ENCODE data around the gene VPS8.

Gene VPS8

DNA sequence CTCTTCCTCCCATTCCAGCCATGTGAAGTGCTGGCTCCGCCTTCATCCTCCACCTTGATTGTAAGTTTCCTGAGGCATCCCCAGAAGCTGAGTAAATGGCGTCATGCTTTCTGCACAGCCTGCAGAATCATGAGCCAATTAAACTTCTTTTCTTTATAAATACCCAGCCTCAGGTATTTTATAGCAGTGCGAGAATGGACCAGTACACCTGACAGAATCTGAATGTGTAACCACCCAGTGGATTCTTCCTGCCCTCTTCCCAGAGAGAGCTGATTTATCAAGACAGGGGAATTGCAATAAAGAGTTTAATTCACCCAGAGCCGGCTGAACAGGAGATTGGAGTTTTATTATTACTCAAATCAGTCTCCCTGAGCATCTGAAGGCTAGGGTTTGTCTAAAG is 254.3 kb downstream of the VPS8 start:
- no peak for DNase-seq

DNA sequence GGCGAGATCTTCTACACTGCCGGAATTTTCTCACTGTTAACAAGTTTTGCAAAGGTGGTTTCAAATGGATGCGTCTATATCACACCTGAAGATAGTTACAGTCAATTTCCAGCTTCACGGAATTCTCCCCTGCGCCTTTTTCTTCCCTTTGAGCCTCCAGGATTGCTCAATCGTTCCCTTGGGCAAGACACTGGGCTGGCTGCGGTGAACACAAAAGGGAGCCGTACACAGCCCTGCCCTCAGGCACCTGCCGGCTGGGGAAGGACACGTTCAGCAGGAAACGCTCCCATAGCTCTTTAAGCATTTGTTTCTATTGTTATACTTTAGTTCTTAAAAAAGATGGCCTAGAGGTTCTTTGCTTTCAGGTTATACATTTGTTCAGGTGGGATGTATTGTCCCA is 255.2 kb downstream of the VPS8 start:
- DNase-seq = no peak

DNA sequence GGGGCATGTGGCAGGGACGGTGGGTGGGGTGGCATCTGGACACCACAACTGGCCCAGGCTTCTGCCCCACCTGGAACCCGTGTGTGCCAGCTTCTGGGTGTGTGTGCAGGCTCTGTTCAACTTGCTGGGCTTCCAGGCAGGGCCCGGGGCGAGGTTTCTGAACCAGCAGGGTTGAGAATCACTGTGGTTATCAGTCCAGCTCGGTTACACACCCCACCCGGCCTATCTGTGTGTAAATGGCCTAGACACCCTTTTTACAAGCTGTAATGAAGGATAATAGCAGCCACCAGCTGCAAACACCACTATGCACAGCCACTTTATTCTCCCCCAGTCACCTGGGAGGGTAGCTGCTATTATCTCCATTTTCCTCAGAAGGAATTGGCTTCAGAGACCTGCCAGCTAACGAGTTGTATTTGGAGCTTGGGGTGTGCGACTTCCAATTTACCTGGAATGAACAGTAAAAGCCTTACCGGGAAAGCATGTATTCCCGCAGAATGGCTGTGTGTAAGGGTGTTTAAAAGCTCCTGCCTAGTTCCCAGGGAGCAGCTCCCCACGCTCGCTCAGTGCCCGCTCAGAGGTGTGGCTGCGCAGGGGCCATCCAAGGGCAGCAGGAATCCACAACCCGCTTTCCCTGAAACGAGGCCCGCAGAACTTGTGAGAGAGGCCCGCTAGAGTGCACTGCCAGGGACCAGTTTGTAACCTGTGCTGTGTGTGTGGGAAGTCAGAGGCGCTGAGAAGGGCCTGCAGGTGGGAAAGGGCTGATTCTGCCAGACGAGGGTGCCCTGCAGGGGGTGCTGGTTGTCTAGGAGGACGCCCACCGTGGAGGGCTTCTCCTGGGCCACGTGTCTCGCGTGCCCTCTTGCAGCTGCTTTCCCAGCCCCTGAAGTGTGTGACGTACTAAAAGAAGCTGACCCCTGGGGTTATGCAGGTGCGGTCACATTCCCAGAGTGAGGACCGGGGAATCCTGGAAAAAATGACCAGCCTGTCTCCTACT is 257.4 kb downstream of the VPS8 start:
- no peak for DNase-seq

DNA sequence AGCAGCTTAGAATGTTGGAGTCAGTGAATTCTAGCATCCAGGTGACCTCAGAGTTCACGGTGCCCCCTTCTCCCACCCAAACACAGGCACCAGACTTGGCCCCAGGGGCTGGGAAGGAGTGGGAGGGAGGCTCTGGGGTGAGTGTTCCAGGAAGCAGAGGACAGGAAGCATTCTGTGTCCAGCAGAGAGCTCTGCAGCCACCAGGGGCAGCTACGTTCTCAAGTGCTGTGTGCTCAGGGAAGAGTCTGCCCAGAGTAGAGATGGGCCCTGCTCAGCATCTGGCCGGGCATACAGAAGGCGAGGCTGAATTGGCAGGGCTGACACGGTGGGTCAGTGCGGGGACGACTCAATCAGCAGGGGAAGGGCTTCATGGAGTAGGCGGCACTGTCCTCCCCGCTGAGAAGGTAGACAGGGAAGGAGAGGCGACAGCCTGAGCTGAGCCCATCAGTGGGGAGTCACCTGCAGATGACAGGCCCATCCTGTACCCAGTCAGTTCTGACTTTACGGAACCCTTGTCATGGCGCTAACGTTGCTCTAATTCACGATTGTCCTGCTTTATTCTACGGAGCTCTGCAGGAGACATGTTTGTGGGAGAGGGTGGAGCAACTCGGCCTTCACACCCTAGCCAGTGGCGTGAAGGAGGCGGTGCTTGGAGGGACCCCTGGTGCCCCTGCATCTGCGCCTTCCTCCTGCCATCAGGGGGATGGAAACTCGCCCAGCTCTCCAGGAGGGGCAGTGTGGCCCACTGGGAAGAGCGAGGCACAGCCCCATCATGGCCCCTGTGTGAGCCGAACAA is 258.7 kb downstream of the VPS8 start:
- no peak for DNase-seq

DNA sequence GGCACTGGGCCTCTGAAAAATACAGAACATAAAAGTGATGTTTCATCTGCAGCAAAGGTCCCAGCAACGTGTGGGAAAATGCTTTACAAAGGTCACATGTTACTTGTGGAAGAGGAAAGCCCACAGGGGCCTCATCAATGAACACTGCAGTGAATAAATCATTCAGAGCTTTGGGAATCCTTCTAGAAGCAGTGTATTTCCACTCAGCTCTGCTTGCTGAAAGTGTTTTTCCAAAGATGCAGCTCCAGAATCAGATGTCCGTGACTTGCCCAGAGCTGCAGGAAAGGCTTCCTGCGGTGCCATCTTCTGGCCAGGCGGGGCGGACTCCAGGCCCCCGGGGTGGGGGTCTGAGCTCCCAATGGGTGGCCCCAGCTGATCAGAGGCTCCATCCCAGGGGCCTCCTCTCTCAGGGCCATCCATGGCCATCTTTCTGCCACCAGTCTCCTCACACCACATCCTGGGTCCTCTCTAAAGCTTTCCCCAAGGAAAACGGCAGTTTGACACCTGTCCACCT is 259.4 kb downstream of the VPS8 start:
- DNase-seq = no peak

DNA sequence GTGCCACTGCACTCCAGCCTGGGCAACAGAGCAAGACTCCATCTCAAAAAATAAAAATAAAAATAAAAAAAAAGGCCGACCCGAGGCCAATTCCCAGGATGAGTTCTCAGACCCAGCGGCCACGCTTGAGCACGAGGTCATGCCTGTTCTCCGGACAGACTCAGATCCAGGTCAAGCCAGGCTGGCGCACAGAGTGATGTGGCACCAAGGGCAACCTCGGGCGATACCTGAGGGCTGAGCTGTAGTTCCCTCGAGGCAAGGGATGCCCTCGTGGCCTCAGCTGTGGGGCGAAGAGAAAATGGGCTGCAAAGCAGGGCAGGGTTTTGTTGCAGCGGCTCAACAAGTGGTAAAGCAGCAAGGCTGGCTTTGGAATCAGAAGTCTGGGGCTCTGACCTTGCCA is 263.6 kb downstream of the VPS8 start:
- DNase-seq = no peak

DNA sequence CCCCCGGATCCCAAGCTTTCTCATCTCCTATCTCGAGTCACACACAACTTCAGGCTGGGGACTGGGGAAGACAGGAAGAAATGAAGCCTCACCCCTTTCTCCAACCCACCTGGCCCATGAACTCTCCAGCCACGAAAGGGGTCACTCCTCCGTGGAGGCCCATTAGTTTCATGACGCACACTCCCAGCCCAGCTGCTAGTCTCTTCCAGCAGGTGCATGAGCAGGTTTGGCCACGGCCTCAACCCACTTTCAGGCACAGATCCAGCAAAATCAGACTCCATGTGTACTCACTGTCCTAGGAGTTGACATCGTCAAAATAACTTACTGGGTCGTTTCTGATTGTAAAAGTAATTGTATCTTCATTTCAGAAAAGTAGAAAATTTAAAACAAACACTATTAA is 264.3 kb downstream of the VPS8 start:
- DNase-seq = no peak

DNA sequence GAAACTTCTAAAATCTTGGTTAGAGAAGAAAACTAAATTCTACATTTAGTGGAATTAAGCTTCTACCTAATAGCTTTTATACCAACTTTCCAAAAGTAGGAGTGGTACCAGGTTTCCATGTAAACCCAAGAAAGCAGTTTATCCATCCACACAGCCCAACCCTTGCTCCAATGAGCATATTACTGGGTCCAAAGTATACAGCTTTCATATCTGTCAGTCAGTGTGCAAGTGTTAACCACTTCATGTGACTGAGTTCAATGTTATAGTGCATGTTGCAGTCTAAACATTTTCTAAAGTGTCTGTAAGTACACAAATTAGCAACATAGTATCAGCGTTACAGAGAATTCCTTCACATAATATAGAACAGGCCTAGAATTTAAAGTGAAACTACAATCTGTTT is 267.7 kb downstream of the VPS8 start:
- no peak for DNase-seq

DNA sequence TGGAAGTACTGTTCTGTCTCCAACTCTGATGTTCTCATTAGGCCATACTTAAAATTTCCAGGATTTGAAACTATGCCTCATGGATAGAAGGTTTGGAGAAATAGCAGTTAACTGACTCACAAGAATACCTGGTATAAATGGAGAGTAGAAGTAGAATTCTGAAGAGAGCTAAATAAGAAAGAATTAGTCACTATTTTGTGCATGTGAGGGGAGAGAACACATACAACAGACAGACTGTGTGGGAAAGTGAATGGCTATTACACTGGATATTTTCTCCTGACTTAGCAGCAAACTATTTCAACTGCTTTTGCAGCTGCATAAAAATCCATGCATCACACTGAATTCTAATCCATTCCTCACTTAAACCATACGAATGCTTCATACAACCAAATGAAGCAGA is 269.6 kb downstream of the VPS8 start:
- no peak for DNase-seq

DNA sequence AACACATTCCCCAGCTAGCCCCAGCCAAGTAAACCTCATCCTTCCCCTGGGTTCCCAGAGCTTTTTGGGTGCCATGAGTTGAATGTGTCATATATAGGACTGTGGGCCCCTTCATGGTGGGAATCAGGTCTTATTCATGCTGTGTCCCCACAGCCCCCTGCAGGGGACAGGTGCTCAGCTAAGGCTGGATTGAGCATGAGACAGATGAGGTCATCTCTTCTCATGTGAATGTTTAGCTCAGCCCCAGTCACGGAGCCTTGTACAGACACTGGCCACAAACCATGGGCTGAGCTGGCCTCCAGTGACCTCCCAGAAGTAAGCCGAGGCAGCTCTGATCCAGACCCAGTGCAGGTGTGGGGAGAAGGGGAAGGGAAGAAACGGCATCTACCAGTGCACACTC is 270.2 kb downstream of the VPS8 start:
- DNase-seq = no peak

DNA sequence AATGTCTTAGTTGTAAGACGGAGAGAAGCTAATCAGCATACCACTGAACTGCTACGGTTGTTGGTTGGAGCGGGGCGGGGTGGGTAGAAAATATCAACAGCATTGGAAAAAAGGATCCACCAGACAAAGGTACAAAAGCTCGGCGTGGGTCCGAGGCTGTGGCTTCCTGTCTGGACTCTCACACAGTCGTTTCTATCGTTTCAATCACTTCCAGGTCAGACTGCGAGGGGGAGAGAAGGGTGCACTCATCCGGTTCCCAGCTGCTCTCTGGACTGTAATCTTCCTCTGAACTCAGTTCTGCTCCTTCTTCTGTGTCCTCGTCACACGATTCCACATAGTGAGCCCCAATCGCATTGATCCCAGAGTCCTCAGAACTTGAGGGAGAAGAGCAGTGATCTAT is 270.9 kb downstream of the VPS8 start:
- DNase-seq = no peak

DNA sequence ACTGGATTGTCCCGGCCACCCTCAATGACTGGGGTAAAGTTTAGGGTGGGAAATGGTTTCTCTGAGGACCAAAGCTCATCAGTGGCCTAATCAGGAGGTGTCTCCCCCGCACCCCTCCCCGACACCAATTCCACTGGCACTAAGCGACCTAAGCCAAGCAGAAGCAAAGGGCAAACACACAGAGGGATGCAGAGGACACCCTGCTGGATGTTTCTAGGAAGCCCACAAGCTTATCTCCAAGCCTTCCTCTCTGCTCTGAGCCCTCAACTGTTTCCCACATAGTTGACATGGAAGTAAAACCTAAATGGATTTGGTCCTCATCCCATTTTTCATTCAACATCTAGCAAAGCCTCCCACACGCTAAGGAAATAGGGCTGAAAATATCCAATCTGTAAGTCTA is 272.4 kb downstream of the VPS8 start:
- no peak for DNase-seq

DNA sequence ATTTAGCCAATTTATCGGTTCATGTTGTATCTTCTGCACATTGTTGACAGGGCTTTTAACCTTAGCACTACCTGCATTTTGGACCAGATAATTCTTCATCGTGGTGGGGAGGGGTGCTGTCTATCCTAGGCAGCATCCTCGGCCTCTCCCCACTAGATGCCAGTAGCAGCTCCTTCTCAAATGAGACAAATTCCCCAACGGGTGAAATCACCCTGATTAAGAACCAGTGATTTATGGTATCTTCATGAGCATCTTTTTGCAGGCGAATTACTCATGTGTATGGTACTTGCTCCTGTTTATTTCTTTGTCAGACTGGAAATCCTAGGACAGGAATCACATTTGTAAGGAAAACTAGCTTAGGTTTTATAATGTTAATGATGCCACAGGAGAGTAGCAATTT is 272.9 kb downstream of the VPS8 start:
- no peak for DNase-seq

DNA sequence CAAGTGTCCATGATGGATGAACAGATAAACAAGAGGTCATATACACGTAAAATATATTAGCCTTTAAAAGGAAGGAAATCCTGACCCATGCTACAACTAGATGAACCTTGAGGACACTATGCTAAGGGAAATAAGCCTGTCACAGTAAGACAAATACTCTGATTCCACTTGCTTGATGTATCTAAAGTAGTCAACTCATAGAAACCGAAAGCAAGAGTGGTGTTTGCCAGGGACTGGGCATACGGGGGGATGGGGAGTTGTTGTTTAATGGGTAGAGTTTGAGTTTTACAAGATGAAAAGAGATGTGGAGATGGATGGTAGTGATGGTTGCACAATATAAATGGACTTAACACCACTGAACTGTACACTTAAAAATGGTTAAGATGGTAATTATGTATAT is 275.5 kb downstream of the VPS8 start:
- DNase-seq = no peak

DNA sequence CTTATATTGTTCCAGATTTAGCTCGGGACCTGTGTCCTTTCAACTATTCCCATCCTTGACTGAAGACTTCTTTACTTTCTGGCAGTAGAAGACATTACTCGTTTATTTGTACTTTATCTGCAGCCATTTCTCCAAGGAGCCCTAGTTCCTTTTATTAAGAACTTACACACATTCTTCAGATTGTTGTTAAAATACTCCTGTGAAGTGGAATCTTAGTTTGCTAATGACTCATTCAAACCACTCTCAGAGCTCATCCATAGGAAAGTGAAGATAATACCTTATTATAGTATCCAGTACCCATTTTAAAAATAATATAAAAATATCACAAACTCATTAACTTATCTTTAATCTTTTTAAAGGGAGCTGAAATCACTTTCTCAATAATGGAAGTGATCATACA is 277.4 kb downstream of the VPS8 start:
- DNase-seq = no peak

DNA sequence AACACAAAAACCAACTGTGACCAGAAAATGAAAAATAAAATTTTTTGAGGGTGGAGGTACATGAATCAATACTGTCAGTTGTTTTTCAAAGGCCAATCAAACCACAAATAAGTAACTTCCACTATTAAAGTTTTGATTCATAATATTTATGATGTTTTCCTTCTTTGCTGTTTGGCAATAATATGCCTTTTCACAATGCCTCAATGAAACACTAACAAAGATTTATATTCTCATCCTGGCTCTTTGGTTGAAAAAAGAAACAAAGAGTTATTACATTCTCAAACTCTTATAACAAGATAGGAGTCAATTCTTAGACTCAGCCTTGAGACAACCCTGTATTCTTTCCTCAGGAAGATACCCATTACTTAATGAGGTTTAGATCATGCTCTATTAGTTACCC is 277.8 kb downstream of the VPS8 start:
- no peak for DNase-seq

DNA sequence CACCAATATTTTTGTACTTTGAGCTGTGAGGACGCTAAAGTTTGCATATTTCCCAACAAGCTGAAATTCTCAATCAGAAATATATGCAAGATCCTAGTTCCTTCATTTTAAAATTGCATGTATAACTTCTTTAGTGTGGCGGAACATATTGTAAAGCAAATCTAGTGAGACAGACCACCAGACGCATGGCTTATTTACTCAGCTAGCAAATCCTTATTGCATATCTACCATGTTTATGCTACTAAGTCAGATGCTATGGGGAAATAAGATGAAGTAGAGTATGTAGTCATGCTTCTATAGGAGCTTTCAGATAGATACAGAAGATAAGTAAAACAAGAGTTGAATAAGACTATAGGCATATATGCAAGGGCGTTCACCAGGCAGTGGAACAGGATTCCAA is 278.8 kb downstream of the VPS8 start:
- DNase-seq = no peak

DNA sequence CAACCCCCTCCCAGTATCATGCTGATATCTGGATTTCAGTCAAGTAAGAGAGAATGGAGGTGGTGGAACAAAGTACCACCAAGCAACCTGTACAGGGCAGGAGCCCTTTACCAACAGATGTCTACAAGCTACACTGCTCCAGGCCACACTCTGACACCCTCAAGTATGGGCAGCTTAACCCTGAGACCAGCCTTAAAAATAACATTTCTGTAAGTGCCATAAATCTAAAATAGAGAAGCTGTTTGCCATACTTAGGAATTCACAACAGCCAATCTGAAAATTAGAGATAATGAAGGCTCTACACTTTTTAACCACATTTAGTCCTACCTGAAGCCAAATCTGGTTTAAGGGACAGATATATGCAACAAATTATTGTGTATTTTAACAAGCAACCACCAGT is 281.1 kb downstream of the VPS8 start:
- no peak for DNase-seq

DNA sequence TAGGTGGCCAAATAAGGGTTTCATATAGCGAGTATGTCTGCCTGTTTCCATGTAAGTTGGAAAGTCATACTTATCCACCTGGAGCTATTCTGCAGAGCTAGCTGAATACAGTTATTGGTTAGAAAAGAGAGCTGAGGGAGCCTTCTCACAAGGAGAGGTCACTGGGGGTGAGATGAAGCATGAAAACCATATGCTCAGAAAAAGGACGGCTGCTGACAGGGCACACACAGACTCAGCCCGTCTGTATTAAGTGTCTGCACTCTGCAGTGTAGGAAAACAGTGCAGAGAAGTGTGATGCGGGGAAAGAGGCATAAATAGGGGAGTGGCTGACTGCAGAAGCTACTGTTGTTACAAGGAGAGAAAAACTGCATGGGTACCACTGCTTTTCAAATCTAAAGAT is 282.7 kb downstream of the VPS8 start:
- peak; percentile 49 for DNase-seq

Measured in NCI-H2171 (cell line).